KOPT-K1 (cell line): ENCODE measurements around the gene TNRC6C.
"Not testable (repeated sequence)": the region's sequence is repeated elsewhere in the genome, so short reads cannot be mapped to it uniquely, and the experiment has no call there.

Experiments
- H3K27ac ChIP-seq: fragments of 200-600 bp; sonication (generic); 2 replicates; pipeline ENCODE4 v1.5.1; 2016; ENCODE audit warnings: antibody characterized with exemption, mild to moderate bottlenecking, low read depth, low read length; ENCODE audit not compliant: poor library complexity, severe bottlenecking
- H3K36me3 ChIP-seq: fragments of 200-600 bp; sonication (generic); 2 replicates; pipeline ENCODE4 v1.5.1; 2017; ENCODE audit warnings: antibody characterized with exemption, mild to moderate bottlenecking, low read length, moderate library complexity; ENCODE audit not compliant: insufficient read depth
- H3K9me3 ChIP-seq: fragments of 200-600 bp; sonication (generic); 2 replicates; pipeline ENCODE4 v1.5.1; 2017; ENCODE audit warnings: antibody characterized with exemption, low read length, mild to moderate bottlenecking; ENCODE audit not compliant: insufficient read depth, poor library complexity, severe bottlenecking

TNRC6C gene

GRCh38 chr17:78081551-78081950 is 123.0 kb downstream of the TNRC6C start:
- Histone ChIP-seq H3K9me3 (no peaks in the 10 kb centered on the region), H3K36me3 (peaks cover 100% of the 10 kb centered on the region), H3K27ac (no peak overlapping the region)

GRCh38 chr17:78082355-78082872 is 123.9 kb downstream of the TNRC6C start:
- H3K36me3 ChIP-seq, result peaks cover 100% of the 10 kb centered on the region
- H3K27ac ChIP-seq, H3K9me3 ChIP-seq: not testable (repeated sequence)

- Histone ChIP-seq H3K9me3 (no peaks in the 10 kb centered on the region), H3K27ac (no peak overlapping the region), H3K36me3 (peaks cover 100% of the 10 kb centered on the region)
Observed at GRCh38 chr17:78082988-78083387, 124.5 kb downstream of the TNRC6C start.

- Histone ChIP-seq H3K27ac (no peak overlapping the region), H3K36me3 (peaks cover 100% of the 10 kb centered on the region), H3K9me3 (no peaks in the 10 kb centered on the region)
Observed at GRCh38 chr17:78086740-78087139, 128.2 kb downstream of the TNRC6C start.

- H3K27ac ChIP-seq, result no peak overlapping the region
- peaks cover 100% of the 10 kb centered on the region for H3K36me3 ChIP-seq
- H3K9me3 ChIP-seq, result no peaks in the 10 kb centered on the region
Observed at GRCh38 chr17:78088529-78088928, 130.0 kb downstream of the TNRC6C start.

GRCh38 chr17:78089576-78090281 is 131.2 kb downstream of the TNRC6C start:
- Histone ChIP-seq H3K36me3 (peaks cover 100% of the 10 kb centered on the region), H3K27ac (no peak overlapping the region)

GRCh38 chr17:78092794-78093324 is 134.4 kb downstream of the TNRC6C start:
- Histone ChIP-seq H3K9me3 (no peaks in the 10 kb centered on the region), H3K27ac (no peak overlapping the region), H3K36me3 (peaks cover 100% of the 10 kb centered on the region)

More at GRCh38 chr17:78089576-78090281, 131.2 kb downstream of the TNRC6C start:
- no peaks in the 10 kb centered on the region for H3K9me3 ChIP-seq

- peaks cover 100% of the 10 kb centered on the region for H3K36me3 ChIP-seq
- H3K9me3 ChIP-seq, result no peaks in the 10 kb centered on the region
- no peak overlapping the region for H3K27ac ChIP-seq
Observed at GRCh38 chr17:78095035-78095434, 136.5 kb downstream of the TNRC6C start.

GRCh38 chr17:78096093-78096492 is 137.6 kb downstream of the TNRC6C start:
- Histone ChIP-seq H3K27ac (no peak overlapping the region), H3K36me3 (peaks cover 100% of the 10 kb centered on the region), H3K9me3 (no peaks in the 10 kb centered on the region)

GRCh38 chr17:78101112-78101511 is 142.6 kb downstream of the TNRC6C start:
- no peak overlapping the region for H3K27ac ChIP-seq
- H3K36me3 ChIP-seq, result peaks cover 100% of the 10 kb centered on the region
- no peaks in the 10 kb centered on the region for H3K9me3 ChIP-seq

GRCh38 chr17:78101542-78101941 is 143.0 kb downstream of the TNRC6C start:
- Histone ChIP-seq H3K27ac (no peak overlapping the region), H3K9me3 (no peaks in the 10 kb centered on the region), H3K36me3 (peaks cover 100% of the 10 kb centered on the region)

- H3K9me3 ChIP-seq, result no peaks in the 10 kb centered on the region
- H3K27ac ChIP-seq, result no peak overlapping the region
- peaks cover 98% of the 10 kb centered on the region for H3K36me3 ChIP-seq
Observed at GRCh38 chr17:78103311-78103710, 144.8 kb downstream of the TNRC6C start.

GRCh38 chr17:78104540-78104941 is 146.0 kb downstream of the TNRC6C start:
- H3K9me3 ChIP-seq, result no peaks in the 10 kb centered on the region
- H3K27ac ChIP-seq, result no peak overlapping the region
- peaks cover 98% of the 10 kb centered on the region for H3K36me3 ChIP-seq

- H3K9me3 ChIP-seq, result no peaks in the 10 kb centered on the region
- no peak overlapping the region for H3K27ac ChIP-seq
- peaks cover 95% of the 10 kb centered on the region for H3K36me3 ChIP-seq
Observed at GRCh38 chr17:78105101-78105500, 146.6 kb downstream of the TNRC6C start.

GRCh38 chr17:78105551-78105950 is 147.0 kb downstream of the TNRC6C start:
- Histone ChIP-seq H3K36me3 (peaks cover 95% of the 10 kb centered on the region), H3K27ac (no peak overlapping the region), H3K9me3 (no peaks in the 10 kb centered on the region)

- H3K36me3 ChIP-seq, result peaks cover 96% of the 10 kb centered on the region
- no peak overlapping the region for H3K27ac ChIP-seq
- no peaks in the 10 kb centered on the region for H3K9me3 ChIP-seq
Observed at GRCh38 chr17:78106211-78106610, 147.7 kb downstream of the TNRC6C start.
